Measurements from ENCODE around the gene C12orf60.
"Not testable (repeated sequence)": the region's sequence is repeated elsewhere in the genome, so short reads cannot be mapped to it uniquely, and the experiment has no call there.

GRCh38 chr12:14759711-14760280 is 43.7 kb upstream of the C12orf60 start:
- TF ChIP-seq CTCF (IDR thresholded peaks at IDR 0.05; ENCODE audit: insufficient read depth, low read depth, low read length); EZH2 (IDR thresholded peaks at IDR 0.05; ENCODE audit: insufficient read depth, low read length): not testable (repeated sequence)

Measured in astrocyte (in vitro differentiated cells and primary cell).